ENCODE measurements around the gene TOMM40L. TPM values are rescaled to one million over a fixed set of nuclear protein-coding genes. Genes with fewer than 3 reads are reported as not detected.
A peak's percentile ranks its signal among the peaks of the same experiment; 100 is the strongest.

TOMM40L gene
- total RNA-seq, 2 donors from 2014 or later: 25.9 to 27.8 TPM

GRCh38 chr1:161191971-161192370 is 33.9 kb upstream of the TOMM40L start:
- Mint-ChIP-seq H3K4me3 (no peak overlapping the region), H3K36me3 (no peaks in the 10 kb centered on the region), H3K27me3 (no peaks in the 10 kb centered on the region), H3K9me3 (no peaks in the 10 kb centered on the region), H3K4me1 (ENCODE audit: low read depth in 2 of 2) (peaks cover 41 to 61% of the 10 kb centered on the region in 2 donors), H3K27ac (peak overlapping the region; percentile 67 to 82)
- no peak for ATAC-seq
- no peak for DNase-seq (ENCODE audit: low spot score)

- no peaks in the 10 kb centered on the region for H3K27me3 Mint-ChIP-seq
- H3K36me3 Mint-ChIP-seq: no peaks in the 10 kb centered on the region
- H3K9me3 Mint-ChIP-seq: no peaks in the 10 kb centered on the region
- H3K4me3 Mint-ChIP-seq: no peak overlapping the region
- DNase-seq (ENCODE audit: low spot score) (peak; percentile 74), ATAC-seq (peak; percentile 76 to 78)
- peak overlapping the region; percentile 67 to 82 for H3K27ac Mint-ChIP-seq
- peaks cover 33 to 61% of the 10 kb centered on the region in 2 donors for H3K4me1 Mint-ChIP-seq (ENCODE audit: low read depth in 2 of 2)
Observed at GRCh38 chr1:161192476-161193465, 33.1 kb upstream of the TOMM40L start.

- Mint-ChIP-seq H3K4me1 (ENCODE audit: low read depth in 2 of 2) (peaks cover 32 to 58% of the 10 kb centered on the region in 2 donors), H3K4me3 (no peak overlapping the region), H3K36me3 (no peaks in the 10 kb centered on the region), H3K27me3 (no peaks in the 10 kb centered on the region), H3K27ac (peak overlapping the region in 1 of 2 donors; percentile 82), H3K9me3 (no peaks in the 10 kb centered on the region)
- DNase-seq (ENCODE audit: low spot score) (no peak), ATAC-seq (no peak)
Observed at GRCh38 chr1:161193561-161194235, 32.2 kb upstream of the TOMM40L start.

- H3K4me1 Mint-ChIP-seq (ENCODE audit: low read depth in 2 of 2): peaks cover 46 to 64% of the 10 kb centered on the region in 2 donors
- ATAC-seq: peak; percentile 51 to 62
- peak overlapping the region; percentile 78 to 82 for H3K27ac Mint-ChIP-seq
- no peaks in the 10 kb centered on the region for H3K27me3 Mint-ChIP-seq
- no peak for DNase-seq (ENCODE audit: low spot score)
- H3K9me3 Mint-ChIP-seq: no peaks in the 10 kb centered on the region
- H3K4me3 Mint-ChIP-seq: peak overlapping the region; percentile 42
- H3K36me3 Mint-ChIP-seq: no peaks in the 10 kb centered on the region
Observed at GRCh38 chr1:161195171-161195570, 30.7 kb upstream of the TOMM40L start.

- DNase-seq (ENCODE audit: low spot score) (no peak), ATAC-seq (no peak)
- Mint-ChIP-seq H3K9me3 (no peaks in the 10 kb centered on the region), H3K27me3 (no peaks in the 10 kb centered on the region), H3K27ac (peak overlapping the region; percentile 78 to 82), H3K4me3 (peak overlapping the region; percentile 42), H3K4me1 (ENCODE audit: low read depth in 2 of 2) (peaks cover 55 to 70% of the 10 kb centered on the region in 2 donors), H3K36me3 (no peaks in the 10 kb centered on the region)
Observed at GRCh38 chr1:161196111-161196510, 29.7 kb upstream of the TOMM40L start.

- ATAC-seq (no peak), DNase-seq (ENCODE audit: low spot score) (no peak)
- no peaks in the 10 kb centered on the region for H3K27me3 Mint-ChIP-seq
- peaks cover 62 to 75% of the 10 kb centered on the region in 2 donors for H3K4me1 Mint-ChIP-seq (ENCODE audit: low read depth in 2 of 2)
- no peaks in the 10 kb centered on the region for H3K9me3 Mint-ChIP-seq
- H3K36me3 Mint-ChIP-seq: no peaks in the 10 kb centered on the region
- H3K4me3 Mint-ChIP-seq: peak overlapping the region; percentile 2
- peak overlapping the region; percentile 78 to 82 for H3K27ac Mint-ChIP-seq
Observed at GRCh38 chr1:161196521-161197451, 29.1 kb upstream of the TOMM40L start.

GRCh38 chr1:161197560-161198193 is 28.2 kb upstream of the TOMM40L start:
- DNase-seq (ENCODE audit: low spot score): peak; percentile 54
- H3K9me3 Mint-ChIP-seq: no peaks in the 10 kb centered on the region
- H3K36me3 Mint-ChIP-seq: no peaks in the 10 kb centered on the region
- no peak for ATAC-seq
- peak overlapping the region; percentile 2 for H3K4me3 Mint-ChIP-seq
- peak overlapping the region; percentile 39 to 82 for H3K27ac Mint-ChIP-seq
- peaks cover 56 to 74% of the 10 kb centered on the region in 2 donors for H3K4me1 Mint-ChIP-seq (ENCODE audit: low read depth in 2 of 2)
- no peaks in the 10 kb centered on the region for H3K27me3 Mint-ChIP-seq

GRCh38 chr1:161198194-161198896 is 27.5 kb upstream of the TOMM40L start:
- H3K4me1 Mint-ChIP-seq (ENCODE audit: low read depth in 2 of 2): peaks cover 52 to 67% of the 10 kb centered on the region in 2 donors
- H3K9me3 Mint-ChIP-seq: no peaks in the 10 kb centered on the region
- H3K27ac Mint-ChIP-seq: peak overlapping the region in 1 of 2 donors; percentile 96
- no peaks in the 10 kb centered on the region for H3K27me3 Mint-ChIP-seq
- H3K4me3 Mint-ChIP-seq: no peak overlapping the region
- H3K36me3 Mint-ChIP-seq: no peaks in the 10 kb centered on the region
- peak; percentile 48 for DNase-seq (ENCODE audit: low spot score)
- ATAC-seq: no peak

GRCh38 chr1:161198897-161199431 is 26.9 kb upstream of the TOMM40L start, which contains the start of gene ADAMTS4:
Gene ADAMTS4 (minus strand): TSS chr1:161199054. CDS start chr1:161198627, 427 bp downstream.
- Mint-ChIP-seq H3K27me3 (no peaks in the 10 kb centered on the region), H3K27ac (peak within 1 kb of the TSS; percentile 92 to 96), H3K9me3 (no peaks in the 10 kb centered on the region), H3K4me1 (ENCODE audit: low read depth in 2 of 2) (peaks cover 56 to 64% of the 10 kb centered on the region in 2 donors), H3K36me3 (peaks cover under 1% of the 10 kb centered on the region), H3K4me3 (peak within 1 kb of the TSS; percentile 92)
- peak; percentile 15 for DNase-seq (ENCODE audit: low spot score)
- no peak for ATAC-seq

- Mint-ChIP-seq H3K36me3 (peaks cover 7% of the 10 kb centered on the region), H3K27me3 (no peaks in the 10 kb centered on the region), H3K4me1 (ENCODE audit: low read depth in 2 of 2) (peaks cover 60 to 66% of the 10 kb centered on the region in 2 donors), H3K4me3 (peak overlapping the region; percentile 92), H3K27ac (peak overlapping the region; percentile 92 to 96), H3K9me3 (no peaks in the 10 kb centered on the region)
- DNase-seq (ENCODE audit: low spot score): peak; percentile 54
- ATAC-seq: no peak
Observed at GRCh38 chr1:161199506-161200139, 26.2 kb upstream of the TOMM40L start.

- H3K27ac Mint-ChIP-seq: peak overlapping the region; percentile 92 to 96
- peaks cover 8% of the 10 kb centered on the region for H3K36me3 Mint-ChIP-seq
- DNase-seq (ENCODE audit: low spot score): peak; percentile 68
- no peak for ATAC-seq
- peak overlapping the region; percentile 92 for H3K4me3 Mint-ChIP-seq
- H3K4me1 Mint-ChIP-seq (ENCODE audit: low read depth in 2 of 2): peaks cover 57 to 62% of the 10 kb centered on the region in 2 donors
- no peaks in the 10 kb centered on the region for H3K9me3 Mint-ChIP-seq
- no peaks in the 10 kb centered on the region for H3K27me3 Mint-ChIP-seq
Observed at GRCh38 chr1:161200421-161200991, 25.4 kb upstream of the TOMM40L start.
